ENCODE measurements around the gene PRKAA1.
"Not testable (repeated sequence)": the region's sequence is repeated elsewhere in the genome, so short reads cannot be mapped to it uniquely, and the experiment has no call there.

Gene PRKAA1

GRCh38 chr5:40779561-40779960 is 18.6 kb downstream of the PRKAA1 start:
- no peak for DNase-seq

GRCh38 chr5:40778133-40778532 is 20.0 kb downstream of the PRKAA1 start:
- DNase-seq = no peak

- no peak for DNase-seq
Observed at GRCh38 chr5:40776658-40776977, 21.6 kb downstream of the PRKAA1 start.

DNA sequence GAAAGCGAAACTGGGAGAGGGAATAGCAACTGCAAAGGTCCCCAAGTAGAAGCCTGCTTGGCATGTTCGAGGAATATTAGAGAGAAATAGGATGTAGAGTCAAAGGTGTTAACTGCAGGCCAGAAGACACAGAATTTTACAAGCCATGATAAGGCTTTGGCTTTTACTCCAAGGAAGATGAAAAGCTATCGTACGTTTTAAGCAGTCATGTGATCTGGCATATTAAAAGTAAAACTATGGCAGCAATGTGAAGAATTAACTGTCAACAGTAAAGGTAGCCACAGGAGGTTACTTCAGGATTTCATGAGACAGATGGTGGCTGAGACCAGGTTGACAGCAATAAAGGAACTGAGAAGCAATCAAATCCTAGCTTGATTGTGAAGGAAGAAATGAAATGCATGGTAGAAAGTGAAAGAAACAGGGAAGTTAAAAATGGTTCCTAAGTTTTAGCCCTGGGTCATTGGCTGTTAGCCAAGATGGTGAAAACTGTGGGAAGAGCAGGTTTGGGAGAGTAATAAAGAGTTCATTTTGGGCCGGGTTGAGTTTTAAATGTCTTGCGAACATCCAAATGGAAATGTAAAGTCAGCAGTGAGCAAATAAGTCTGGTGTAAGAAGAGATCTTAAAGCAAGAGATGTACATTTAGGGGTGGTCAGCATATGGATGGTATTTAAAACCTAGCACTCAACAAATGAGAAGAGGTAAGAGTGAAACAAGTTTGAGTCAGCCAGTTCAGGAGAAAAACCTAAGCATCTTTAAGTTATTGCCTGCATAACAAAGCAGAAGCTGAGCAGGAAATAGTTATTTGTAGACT is 22.1 kb downstream of the PRKAA1 start:
- DNase-seq = no peak

DNA sequence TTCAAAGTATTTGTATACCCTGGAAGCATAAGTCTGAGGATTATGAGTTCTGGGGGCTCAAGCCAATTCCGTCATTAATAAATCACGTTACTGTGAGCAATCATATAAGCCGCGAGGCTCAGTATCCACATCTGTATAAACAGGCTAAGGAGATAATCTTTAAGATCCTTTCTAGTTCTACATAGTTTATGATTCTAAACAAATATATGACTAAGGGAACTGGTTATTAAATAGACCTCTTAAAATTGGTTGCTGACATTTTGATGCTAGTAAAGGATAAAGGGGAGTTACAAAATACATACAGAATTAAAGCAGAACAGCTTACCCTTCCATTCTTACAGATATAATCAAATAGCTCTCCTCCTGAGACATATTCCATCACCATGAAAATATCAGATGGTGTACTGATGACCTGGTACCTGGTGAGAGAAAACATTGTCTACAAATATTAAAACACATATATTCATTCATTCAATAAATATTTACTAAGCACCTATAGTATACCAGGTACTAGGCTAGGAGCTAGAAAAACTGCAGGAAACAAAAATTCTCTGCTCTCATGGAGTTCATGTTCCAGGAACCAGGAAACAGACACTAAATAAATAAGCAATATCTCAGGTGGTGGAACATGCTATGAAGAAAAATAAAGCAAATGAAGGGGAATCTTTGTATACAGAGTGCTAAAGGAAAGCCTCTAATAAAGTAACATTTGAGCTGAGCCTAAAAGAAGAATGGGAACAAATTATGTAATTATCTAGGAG is 22.9 kb downstream of the PRKAA1 start:
- no peak for DNase-seq

GRCh38 chr5:40774623-40775022 is 23.6 kb downstream of the PRKAA1 start:
- no peak for DNase-seq

DNA sequence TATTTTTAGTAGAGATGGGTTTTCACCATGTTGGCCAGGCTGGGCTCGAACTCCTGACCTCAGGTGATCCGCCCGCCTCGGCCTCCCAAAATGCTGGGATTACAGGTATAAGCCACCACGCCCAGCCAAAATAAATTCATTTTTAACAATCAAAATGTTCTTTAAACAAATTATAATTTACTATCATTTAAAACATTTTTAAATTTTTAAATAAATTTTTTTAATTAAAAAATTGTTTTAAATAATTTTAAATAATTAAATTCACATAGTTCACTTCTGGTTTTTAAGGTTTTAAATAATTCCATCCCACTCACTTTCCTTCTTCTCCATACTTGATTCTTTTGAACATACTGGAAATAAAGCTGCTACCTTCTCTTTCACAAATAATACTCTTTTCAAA is 27.4 kb downstream of the PRKAA1 start:
- DNase-seq = no peak

DNA sequence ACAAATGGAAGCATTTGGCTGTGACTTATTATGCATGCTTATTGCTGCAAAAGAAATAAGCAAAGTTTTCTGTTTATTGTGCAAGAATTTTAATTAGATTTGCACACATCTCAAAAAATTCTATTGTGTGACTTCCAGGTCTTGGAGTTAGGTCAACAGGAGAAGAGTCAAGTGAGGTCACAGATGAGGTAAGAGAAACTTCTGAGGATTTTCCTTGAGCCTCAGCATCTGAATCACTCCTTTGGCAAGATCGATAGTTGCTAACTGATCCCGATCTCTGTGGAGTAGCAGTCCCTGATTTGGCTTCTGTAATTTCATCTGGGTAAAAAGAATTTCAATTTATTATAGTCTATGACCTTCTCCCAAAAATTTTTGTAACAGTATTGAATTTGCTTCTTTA is 35.5 kb downstream of the PRKAA1 start:
- no peak for DNase-seq

- DNase-seq = no peak
Observed at GRCh38 chr5:40757400-40757799, 40.8 kb downstream of the PRKAA1 start.

GRCh38 chr5:40755407-40756365 is 42.5 kb downstream of the PRKAA1 start, which contains the start of gene TTC33:
Gene TTC33 (minus strand): TSS chr5:40755961. CDS start chr5:40747018, 8,943 bp downstream.
- peak; percentile 91 for DNase-seq

DNA sequence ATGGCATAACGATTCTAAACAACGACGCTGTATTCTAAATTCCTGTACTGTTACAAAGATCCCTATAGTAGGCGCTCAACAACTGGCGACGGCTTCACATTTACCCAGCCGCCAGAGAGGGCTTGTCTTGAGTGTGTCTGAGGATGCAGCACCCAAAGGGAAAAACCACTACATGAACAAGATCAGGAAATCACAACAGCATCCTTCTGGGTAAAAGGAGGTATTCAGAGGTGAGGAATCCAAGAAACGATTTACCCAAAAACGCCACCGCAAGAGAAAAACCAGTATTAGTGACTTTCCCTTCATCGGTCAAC is 43.1 kb downstream of the PRKAA1 start:
- peak; percentile 52 for DNase-seq

GRCh38 chr5:40754381-40755092 is 43.6 kb downstream of the PRKAA1 start:
- DNase-seq = no peak

DNA sequence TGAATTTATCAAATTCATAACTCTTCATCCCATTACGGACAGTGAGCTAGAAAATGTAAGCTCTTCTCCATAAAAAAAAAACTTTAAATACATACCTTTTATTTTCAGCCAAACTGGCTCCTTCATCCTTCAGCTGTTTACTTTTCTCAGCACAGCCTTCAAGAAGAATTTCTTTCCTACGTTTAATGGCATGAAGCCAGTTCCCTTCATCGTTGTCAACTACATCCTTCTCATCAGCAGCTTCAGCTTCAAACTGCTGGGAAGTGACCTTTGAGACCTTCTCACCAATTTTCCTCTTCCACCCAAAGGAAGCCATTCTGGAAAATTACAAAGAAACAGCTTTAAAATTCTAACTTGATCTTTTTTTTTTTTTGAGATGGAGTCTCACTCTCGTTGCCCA is 51.5 kb downstream of the PRKAA1 start:
- DNase-seq = no peak

DNA sequence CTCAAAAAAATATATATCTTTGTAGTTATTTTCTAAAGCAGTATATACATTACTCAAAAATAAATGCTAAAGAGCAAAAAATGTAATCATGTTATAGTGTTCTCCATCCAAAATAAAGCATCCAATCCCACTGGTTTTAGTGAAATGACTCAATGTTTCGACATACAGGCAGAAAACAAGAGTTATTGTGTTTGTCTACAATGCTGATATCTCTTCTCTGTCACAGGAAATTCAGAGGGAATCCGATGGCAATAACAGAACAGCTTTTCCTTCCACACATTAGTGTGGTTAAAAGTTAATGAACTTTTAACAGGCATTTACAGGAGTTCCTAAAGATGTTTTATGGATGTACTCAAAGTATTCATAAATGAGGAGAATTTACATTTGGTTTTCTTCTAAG is 54.4 kb downstream of the PRKAA1 start:
- DNase-seq = no peak

DNA sequence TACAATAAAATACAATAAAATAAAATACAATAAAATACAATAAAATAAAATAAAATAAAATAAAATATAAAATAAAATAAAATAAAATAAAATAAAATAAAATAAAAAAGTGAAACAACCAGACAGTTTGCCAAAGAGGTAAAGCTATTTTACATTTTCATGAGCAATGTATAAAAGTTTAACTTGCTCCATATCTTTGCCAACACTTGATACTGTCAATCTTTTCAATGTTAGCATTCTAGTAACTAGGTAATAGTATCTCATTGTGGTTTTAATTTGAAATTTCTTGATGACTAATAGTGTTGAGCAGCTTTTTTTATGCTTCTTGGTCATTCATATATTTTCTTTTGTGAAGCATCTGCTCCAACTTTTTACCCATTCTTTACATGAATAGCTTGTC is 59.7 kb downstream of the PRKAA1 start:
- DNase-seq = no peak

GRCh38 chr5:40736103-40736875 is 61.9 kb downstream of the PRKAA1 start:
- no peak for DNase-seq

- no peak for DNase-seq
Observed at GRCh38 chr5:40735609-40736008, 62.6 kb downstream of the PRKAA1 start.

GRCh38 chr5:40734986-40735385 is 63.2 kb downstream of the PRKAA1 start:
- no peak for DNase-seq

- DNase-seq = no peak
Observed at GRCh38 chr5:40733879-40734563, 64.2 kb downstream of the PRKAA1 start.

- DNase-seq = no peak
Observed at GRCh38 chr5:40733434-40733833, 64.7 kb downstream of the PRKAA1 start.

DNA sequence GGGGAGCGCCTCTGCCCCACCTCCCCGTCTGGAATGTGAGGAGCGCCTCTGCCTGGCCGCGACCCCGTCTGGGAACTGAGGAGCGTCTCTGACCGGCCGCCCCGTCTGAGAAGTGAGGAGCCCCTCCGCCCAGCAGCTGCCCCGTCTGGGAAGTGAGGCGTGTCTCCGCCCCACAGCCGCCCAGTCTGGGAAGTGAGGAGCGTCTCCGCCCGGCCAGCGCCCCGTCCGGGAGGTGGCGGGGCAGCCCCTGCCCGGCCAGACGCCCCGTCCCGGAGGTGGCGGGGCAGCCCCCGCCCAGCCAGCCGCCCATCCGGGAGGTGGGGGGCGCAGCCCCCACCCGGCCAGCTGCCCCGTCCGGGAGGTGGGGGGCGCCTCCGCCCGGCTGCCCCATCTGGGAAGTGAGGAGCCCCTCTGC is 75.7 kb downstream of the PRKAA1 start:
- DNase-seq = not testable (repeated sequence)
